SW 1271 (cell line): ENCODE results near the gene FAM229B.
"Not testable (repeated sequence)": the region's sequence is repeated elsewhere in the genome, so short reads cannot be mapped to it uniquely, and the experiment has no call there.

Experiments
- DNase-seq, 2 experiments: peaks; one replicate each; lab custom pipeline; 2025; lab: John Stamatoyannopoulos, UW

The FAM229B gene

DNA sequence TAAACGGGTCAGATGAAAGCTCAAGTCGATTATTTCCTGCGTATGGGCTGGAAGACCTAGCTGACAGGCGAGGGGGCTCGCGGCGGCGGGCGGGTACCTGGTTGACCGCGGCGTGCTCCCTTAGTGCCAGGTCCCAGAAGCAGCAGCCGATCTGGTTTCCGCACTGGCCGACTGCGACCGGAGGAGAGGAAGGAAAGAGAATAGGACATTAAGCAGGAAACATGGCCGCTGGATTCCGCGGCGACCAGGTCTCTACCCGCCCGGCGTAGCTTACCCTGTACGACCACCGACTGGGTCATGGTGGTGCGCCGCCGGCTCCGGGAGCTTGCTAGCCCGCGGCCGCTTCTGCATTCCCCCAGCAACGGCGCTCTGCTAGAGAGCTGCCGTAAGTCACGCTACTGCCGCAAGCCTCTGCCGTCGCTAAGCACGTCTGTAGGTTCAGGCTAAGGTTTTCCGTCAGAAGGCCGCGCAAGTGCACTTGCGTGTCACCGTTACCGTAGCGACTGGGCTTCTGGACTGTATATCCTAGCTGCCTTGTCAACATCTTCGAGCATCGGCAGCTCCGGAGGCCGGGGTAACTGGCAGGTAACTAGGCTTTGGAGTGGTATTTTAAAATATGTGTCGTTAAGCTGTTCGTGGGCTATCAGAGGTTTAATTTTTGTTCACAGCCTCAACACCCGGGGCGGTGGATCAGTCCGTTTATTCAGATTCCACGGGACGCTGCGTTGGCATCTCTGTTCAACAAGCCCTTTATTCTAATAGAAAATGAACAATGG, at the start of gene FAM229B, which contains the start of gene TUBE1:
Gene FAM229B, plus strand, starts transcription at position 456 of the 776 bp plus-strand sequence. CDS start 11,693 bp downstream, outside the sequence.
Gene TUBE1, minus strand, starts transcription at position 347 of the 776 bp plus-strand sequence. Its CDS starts 48 bp downstream, at position 299.
- peak; percentile 90 to 95 for DNase-seq

- DNase-seq = peak; percentile 56 to 71
Observed at GRCh38 chr6:112037783-112038216, 49.6 kb upstream of the FAM229B start.

GRCh38 chr6:112038268-112038667, 49.1 kb upstream of the FAM229B start:
- DNase-seq = no peak

DNA sequence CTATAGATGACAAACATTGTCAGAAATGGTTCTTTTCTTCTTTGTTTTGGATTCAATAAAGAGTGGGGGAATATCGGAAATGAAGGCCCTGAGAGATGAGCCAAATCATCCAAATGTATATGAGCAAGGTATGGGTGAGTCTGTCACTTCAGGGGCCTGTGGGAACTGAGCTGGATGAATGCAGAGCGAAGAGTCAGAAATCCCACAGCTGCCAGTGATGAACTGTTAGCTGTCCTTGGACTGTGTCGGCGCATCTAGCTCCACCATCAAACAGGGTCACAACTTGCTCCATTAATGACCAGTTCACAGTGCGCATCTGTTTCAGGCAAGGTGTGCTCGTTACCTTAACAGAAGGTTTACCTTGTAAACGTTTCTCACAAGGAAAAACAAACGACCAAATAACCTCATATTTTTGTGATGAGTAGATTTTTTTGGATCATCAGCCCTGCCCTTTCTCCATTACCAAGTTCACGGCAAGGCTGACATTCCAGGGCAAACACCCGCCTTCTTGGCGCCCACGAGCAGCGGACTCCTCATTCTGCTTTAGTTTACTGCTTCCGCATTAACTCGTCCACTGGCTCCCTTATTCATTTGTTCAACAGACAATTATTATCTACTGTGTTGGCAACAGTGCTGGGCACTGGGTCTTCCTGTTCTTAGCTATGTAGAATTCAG, 48.5 kb upstream of the FAM229B start:
- DNase-seq = no peak

- no peak for DNase-seq
Observed at GRCh38 chr6:112039431-112039770, 48.0 kb upstream of the FAM229B start.

- peak in 1 of 2 experiments; percentile 17 for DNase-seq
Observed at GRCh38 chr6:112040956-112041355, 46.4 kb upstream of the FAM229B start.

GRCh38 chr6:112041535-112041934, 45.9 kb upstream of the FAM229B start:
- DNase-seq = no peak

GRCh38 chr6:112043032-112044007, 44.1 kb upstream of the FAM229B start:
- DNase-seq = peak; percentile 71 to 89

- DNase-seq = no peak
Observed at GRCh38 chr6:112044196-112044595, 43.2 kb upstream of the FAM229B start.

- no peak for DNase-seq
Observed at GRCh38 chr6:112044856-112045255, 42.5 kb upstream of the FAM229B start.

- not testable (repeated sequence) for DNase-seq
Observed at GRCh38 chr6:112047523-112047922, 39.9 kb upstream of the FAM229B start.

- DNase-seq = no peak
Observed at GRCh38 chr6:112049026-112049799, 38.2 kb upstream of the FAM229B start.

- no peak for DNase-seq
Observed at GRCh38 chr6:112049996-112050395, 37.4 kb upstream of the FAM229B start.

DNA sequence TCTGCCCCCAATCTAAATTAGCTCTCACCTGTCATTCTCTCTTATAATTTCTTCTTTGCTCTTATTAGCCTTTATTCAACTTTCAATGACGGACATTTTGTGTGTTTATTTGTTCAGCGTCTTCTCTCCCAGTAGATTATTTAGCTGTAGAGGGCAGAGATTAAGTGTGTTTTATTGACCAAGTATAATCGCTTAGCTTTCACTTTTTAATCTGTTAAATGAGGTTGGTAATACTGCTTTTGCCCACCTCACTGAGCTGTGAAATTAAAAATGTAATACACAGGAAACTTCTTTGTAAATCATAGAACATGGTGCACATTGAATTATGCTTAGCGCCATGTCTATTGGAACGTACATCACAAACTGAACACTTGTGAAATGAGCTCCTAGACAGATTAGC, 37.0 kb upstream of the FAM229B start:
- no peak for DNase-seq

- not testable (repeated sequence) for DNase-seq
Observed at GRCh38 chr6:112051251-112051740, 36.1 kb upstream of the FAM229B start.

DNA sequence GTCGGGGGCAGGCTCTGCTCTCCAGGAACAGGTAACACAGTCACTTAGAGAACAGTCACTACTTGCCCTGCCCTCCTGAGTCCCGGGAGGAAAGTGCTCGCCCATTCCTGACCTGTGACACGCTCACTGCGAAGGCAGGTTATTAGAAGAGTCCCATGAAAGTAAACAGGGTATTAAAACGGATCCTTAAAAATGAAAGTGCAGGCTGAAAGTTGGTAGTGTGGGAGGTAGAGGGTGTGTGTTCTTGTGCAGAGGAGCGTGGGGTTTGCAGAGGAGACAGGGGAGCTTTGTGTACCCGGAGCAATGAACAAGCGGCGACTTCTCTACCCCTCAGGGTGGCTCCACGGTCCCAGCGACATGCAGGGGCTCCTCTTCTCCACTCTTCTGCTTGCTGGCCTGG, 33.4 kb upstream of the FAM229B start, which contains the start of gene CCN6:
Gene CCN6, plus strand, starts transcription at position 104 of the 400 bp plus-strand sequence. Its CDS starts 254 bp downstream, at position 358.
- DNase-seq = no peak

GRCh38 chr6:112054555-112055190, 32.7 kb upstream of the FAM229B start:
- no peak for DNase-seq

DNA sequence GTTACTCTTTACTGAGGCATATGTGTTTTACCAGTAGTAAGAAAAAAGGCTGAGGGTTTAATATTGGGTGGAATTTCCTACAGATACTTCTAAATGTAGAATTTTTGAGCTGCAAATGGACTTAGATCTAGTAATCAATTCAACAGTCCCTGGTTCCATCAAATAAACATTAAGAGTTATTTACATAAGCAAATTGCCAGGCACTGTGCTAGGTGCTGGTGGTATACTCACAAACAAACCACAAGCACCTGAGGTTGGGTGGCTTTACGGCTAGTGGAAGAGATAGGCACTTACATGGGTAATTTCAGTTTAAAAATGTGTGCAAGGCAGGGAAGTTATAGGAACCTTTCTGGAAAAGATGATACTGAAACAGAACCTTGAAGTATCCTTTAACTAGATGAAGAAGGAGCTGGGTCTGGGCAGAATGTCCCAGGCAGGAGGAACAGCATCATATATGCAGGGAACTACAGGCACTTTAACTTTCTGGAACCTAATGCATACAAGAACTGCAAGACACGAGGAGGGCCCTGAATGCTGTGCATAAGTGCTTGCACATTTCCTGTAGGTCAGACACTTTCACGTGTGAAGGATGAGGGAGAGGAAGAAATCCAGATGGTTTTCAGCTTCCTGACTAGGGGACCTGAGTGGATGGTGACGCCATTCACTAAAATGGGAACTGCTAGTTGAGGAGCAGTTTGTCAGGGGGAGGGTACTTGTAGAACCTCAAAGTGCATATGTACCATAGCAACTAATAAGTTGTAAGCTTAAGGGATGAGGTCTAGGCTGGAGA, 29.0 kb upstream of the FAM229B start:
- no peak for DNase-seq

DNA sequence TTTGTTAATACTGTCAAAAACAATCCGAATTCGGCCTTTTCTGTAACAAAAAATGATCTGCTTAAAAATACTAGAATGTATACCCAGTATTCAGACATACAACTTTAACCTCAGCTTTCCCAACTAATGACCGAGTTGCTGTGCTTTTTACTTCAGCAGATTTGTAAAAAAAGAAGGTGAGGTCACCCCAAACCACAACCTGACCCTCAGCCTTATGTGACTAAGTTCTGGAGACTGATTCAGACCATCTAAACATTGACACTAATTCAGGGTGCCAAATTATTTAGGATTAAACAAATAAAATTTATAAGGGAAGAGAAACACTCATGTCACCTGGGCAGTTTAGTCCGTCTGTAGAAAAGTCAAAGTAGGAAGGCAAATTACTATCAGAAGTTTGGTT, 25.8 kb upstream of the FAM229B start:
- no peak for DNase-seq

GRCh38 chr6:112062966-112063365, 24.4 kb upstream of the FAM229B start:
- no peak for DNase-seq
